H1 (cell line): ENCODE data around the gene FHAD1.

ENCODE experiments used
- MAFK ChIP-seq: IDR thresholded peaks from 2 replicates; pipeline ENCODE4 v1.6.1; 2012; ENCODE audit warnings: low read depth, mild to moderate bottlenecking, improper control_type of control experiment, low read length
- POLR2AphosphoS5 ChIP-seq: IDR thresholded peaks from 2 replicates; pipeline ENCODE4 v1.6.1; 2011; ENCODE audit warnings: low read depth, low read length
- RXRA ChIP-seq: IDR thresholded peaks from 2 replicates; pipeline ENCODE4 v1.6.1; 2011; ENCODE audit warnings: low read depth, mild to moderate bottlenecking, low read length, moderate library complexity; ENCODE audit not compliant: insufficient read depth

DNA sequence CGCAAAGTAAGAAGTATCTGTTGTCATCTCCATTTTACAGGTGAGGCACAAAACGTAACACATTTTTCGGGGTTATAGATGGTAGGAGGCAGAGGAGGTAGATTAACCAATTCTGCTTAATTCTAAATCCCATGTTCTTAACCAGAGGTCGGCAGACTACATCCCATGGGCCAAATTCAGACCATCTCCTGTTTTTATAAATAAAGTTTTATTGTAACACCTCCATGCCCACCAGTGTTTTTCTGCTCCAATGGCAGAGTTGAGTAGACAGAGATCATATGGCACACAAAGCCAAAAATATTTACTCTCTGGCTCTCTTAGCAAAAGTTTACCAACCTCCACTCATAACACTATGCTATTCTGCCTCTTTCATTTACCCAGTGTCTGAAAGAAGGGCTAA lies 30.9 kb downstream of the FHAD1 start:
- TF ChIP-seq POLR2AphosphoS5 (no peak), MAFK (no peak), RXRA (no peak)
